H1 (cell line): ENCODE data around the gene PIEZO1. TPM values are rescaled to one million over a fixed set of nuclear protein-coding genes. Genes with fewer than 3 reads are reported as not detected.
A peak's percentile ranks its signal among the peaks of the same experiment; 100 is the strongest.

ENCODE experiments used
- CTCF ChIA-PET: fragments of 300-600 bp; sonication (Branson Sonifier 250); formaldehyde crosslinking; loops from one replicate; lab custom pipeline; 2021; ENCODE audit not compliant: partially characterized antibody; lab: Charles Lee
- POLR2A ChIA-PET: fragments of 300-600 bp; sonication (Branson Sonifier 250); formaldehyde crosslinking; loops from one replicate; lab custom pipeline; 2021; ENCODE audit warnings: inconsistent platforms; ENCODE audit not compliant: partially characterized antibody; lab: Charles Lee
- DNase-seq, 2 experiments: peaks; one replicate each; pipeline versions ENCODE4 v3.0.0 to v3.0.0-alpha.2; 2010 to 2022; ENCODE audit warnings: low spot score in 2 of 2, low read depth in 1 of 2, mixed read lengths in 1 of 2
- FAIRE-seq: peaks from 2 replicates; lab custom pipeline; 2011; peaks lifted over from hg19 to GRCh38; lab: Jason Lieb, UNC
- H2AFZ ChIP-seq: 2 replicates; pipeline ENCODE4 v1.8.1; 2012; ENCODE audit warnings: low read length, inconsistent platforms
- H2AK5ac ChIP-seq: 2 replicates; pipeline ENCODE4 v1.6.1; 2013; ENCODE audit warnings: low read depth, low read length
- H2BK120ac ChIP-seq: replicated peaks from 2 replicates; pipeline ENCODE3; 2013; ENCODE audit warnings: low read depth, low read length, inconsistent platforms
- H2BK12ac ChIP-seq: 2 replicates; pipeline ENCODE4 v1.6.1; 2013; ENCODE audit warnings: low read depth, low read length
- H2BK15ac ChIP-seq: 2 replicates; pipeline ENCODE4 v1.6.1; 2013; ENCODE audit warnings: low read length
- H2BK20ac ChIP-seq: 2 replicates; pipeline ENCODE4 v1.6.1; 2013; ENCODE audit warnings: low read length
- H2BK5ac ChIP-seq: 2 replicates; pipeline ENCODE4 v1.6.1; 2013; ENCODE audit warnings: low read depth, low read length
- H3K14ac ChIP-seq: 2 replicates; pipeline ENCODE4 v1.6.1; 2013; ENCODE audit warnings: inconsistent platforms; ENCODE audit not compliant: insufficient read length
- H3K18ac ChIP-seq: 2 replicates; pipeline ENCODE4 v1.6.1; 2013; ENCODE audit warnings: low read length; ENCODE audit errors: extremely low read depth
- H3K23ac ChIP-seq: 2 replicates; pipeline ENCODE4 v1.6.1; 2013; ENCODE audit warnings: inconsistent platforms; ENCODE audit not compliant: insufficient read length
- H3K23me2 ChIP-seq: 2 replicates; pipeline ENCODE4 v1.6.1; 2013; ENCODE audit warnings: low read depth, low read length
- H3K27ac ChIP-seq: 2 replicates; pipeline ENCODE4 v1.6.1; 2011; ENCODE audit warnings: low read depth, low read length, inconsistent platforms
- H3K27me3 ChIP-seq, 4 experiments: replicated peaks in 1 of 4; 1 replicate in 1 of 4; 2 replicates in 3 of 4; pipeline versions ENCODE4 v1.6.1 to v1.8.1; 2011 to 2013; ENCODE audit warnings: low read length in 3 of 4, mild to moderate bottlenecking in 3 of 4, inconsistent platforms in 2 of 4, mixed read lengths in 2 of 4, moderate library complexity in 1 of 4; ENCODE audit not compliant: control insufficient read depth in 3 of 4, insufficient read depth in 3 of 4; ENCODE audit errors: extremely low read depth in 1 of 4
- H3K36me3 ChIP-seq, 4 experiments: 2 replicates each; pipeline versions ENCODE4 v1.6.1 to v1.8.1; 2011 to 2013; ENCODE audit warnings: mild to moderate bottlenecking in 4 of 4, low read length in 3 of 4, moderate library complexity in 2 of 4, control low read depth in 1 of 4, inconsistent platforms in 1 of 4; ENCODE audit not compliant: insufficient read depth in 4 of 4, control insufficient read depth in 2 of 4
- H3K4ac ChIP-seq: replicated peaks from 2 replicates; pipeline ENCODE3; 2013; ENCODE audit warnings: low read length, low read depth, mixed read lengths, inconsistent platforms; ENCODE audit not compliant: insufficient read length
- H3K4me1 ChIP-seq, 4 experiments: replicated peaks in 1 of 4; 1 replicate in 1 of 4; 2 replicates in 3 of 4; pipeline versions ENCODE4 v1.6.1 to v1.8.1; 2011 to 2013; ENCODE audit warnings: low read length in 3 of 4, inconsistent platforms in 2 of 4, mixed read lengths in 1 of 4; ENCODE audit not compliant: insufficient read depth in 4 of 4, control insufficient read depth in 3 of 4
- H3K4me2 ChIP-seq, 2 experiments: 2 replicates each; pipeline versions ENCODE4 v1.6.1 to v1.8.1; 2011 to 2013; ENCODE audit warnings: low read depth in 2 of 2, low read length in 2 of 2, control low read depth in 1 of 2, inconsistent platforms in 1 of 2, mild to moderate bottlenecking in 1 of 2; ENCODE audit not compliant: insufficient read depth in 1 of 2
- H3K4me3 ChIP-seq, 4 experiments: fragments of 200-600, 300-600 bp in 1 of 4; sonication (generic), shearing (Covaris generic), sonication (Bioruptor Twin) in 1 of 4; 2 replicates each; pipeline versions ENCODE4 v1.5.1 to v1.8.1; 2011 to 2016; ENCODE audit warnings: low read length in 4 of 4, low read depth in 3 of 4, control low read depth in 2 of 4, inconsistent platforms in 2 of 4, mild to moderate bottlenecking in 2 of 4, mixed read lengths in 1 of 4, moderate library complexity in 1 of 4; ENCODE audit not compliant: insufficient read depth in 2 of 4; ENCODE audit errors: extremely low read depth in 1 of 4
- H3K56ac ChIP-seq: replicated peaks from 2 replicates; pipeline ENCODE3; 2013; ENCODE audit warnings: low read depth, mild to moderate bottlenecking, mixed read lengths, low read length, inconsistent platforms; ENCODE audit not compliant: insufficient read length
- H3K79me1 ChIP-seq: 2 replicates; pipeline ENCODE4 v1.6.1; 2013; ENCODE audit warnings: low read depth, low read length, control low read depth
- H3K79me2 ChIP-seq, 2 experiments: 2 replicates each; pipeline versions ENCODE4 v1.6.1 to v1.8.1; 2012 to 2013; ENCODE audit warnings: low read length in 2 of 2, mild to moderate bottlenecking in 2 of 2, inconsistent platforms in 1 of 2; ENCODE audit not compliant: insufficient read depth in 2 of 2, control insufficient read depth in 1 of 2
- H3K9ac ChIP-seq, 4 experiments: replicated peaks in 1 of 4; 1 replicate in 1 of 4; 2 replicates in 3 of 4; pipeline versions ENCODE4 v1.6.1 to v1.8.1; 2011 to 2013; ENCODE audit warnings: low read depth in 3 of 4, low read length in 3 of 4, control low read depth in 2 of 4, mild to moderate bottlenecking in 2 of 4, moderate library complexity in 2 of 4, inconsistent platforms in 1 of 4; ENCODE audit errors: extremely low read depth in 1 of 4
- H3K9me3 ChIP-seq, 2 experiments: 2 replicates each; pipeline versions ENCODE4 v1.6.1 to v1.8.1; 2012 to 2013; ENCODE audit warnings: mild to moderate bottlenecking in 2 of 2, moderate library complexity in 2 of 2, control low read depth in 1 of 2, inconsistent platforms in 1 of 2, low read depth in 1 of 2, low read length in 1 of 2, mixed read lengths in 1 of 2; ENCODE audit not compliant: insufficient read depth in 2 of 2
- H4K20me1 ChIP-seq, 2 experiments: replicated peaks in 1 of 2; 2 replicates each; pipeline versions ENCODE3 to v1.8.1; 2011 to 2013; ENCODE audit warnings: inconsistent platforms in 2 of 2, low read length in 2 of 2, mild to moderate bottlenecking in 1 of 2; ENCODE audit not compliant: insufficient read depth in 2 of 2, control insufficient read depth in 1 of 2
- H4K5ac ChIP-seq: 2 replicates; pipeline ENCODE4 v1.6.1; 2013; ENCODE audit warnings: low read length, low read depth, mixed read lengths, inconsistent platforms; ENCODE audit not compliant: insufficient read length
- H4K8ac ChIP-seq: 2 replicates; pipeline ENCODE4 v1.8.0; 2013; ENCODE audit warnings: mild to moderate bottlenecking, moderate library complexity, low read length, inconsistent platforms; ENCODE audit not compliant: insufficient read depth; ENCODE audit errors: extremely low read depth
- H4K91ac ChIP-seq: replicated peaks from 2 replicates; pipeline ENCODE3; 2013; ENCODE audit warnings: low read length, mixed read lengths, inconsistent platforms; ENCODE audit not compliant: insufficient read length
- CREB1 ChIP-seq: IDR thresholded peaks from 2 replicates; pipeline ENCODE4 v1.6.1; 2012; ENCODE audit warnings: inconsistent platforms
- EZH2 ChIP-seq: fragments of 200-600 bp; sonication (generic); IDR thresholded peaks from 2 replicates; pipeline ENCODE4 v1.7.1; 2012; ENCODE audit warnings: low read depth, mild to moderate bottlenecking, moderate library complexity, low read length, inconsistent platforms; ENCODE audit not compliant: severe bottlenecking
- JUND ChIP-seq: IDR thresholded peaks from 2 replicates; pipeline ENCODE4 v1.6.1; 2011; ENCODE audit warnings: mild to moderate bottlenecking, improper control_type of control experiment, low read length
- MAX ChIP-seq: IDR thresholded peaks from 2 replicates; pipeline ENCODE4 v1.6.1; 2012; ENCODE audit warnings: inconsistent platforms
- NANOG ChIP-seq: IDR thresholded peaks from 2 replicates; pipeline ENCODE4 v1.6.1; 2011; ENCODE audit warnings: low read length, low read depth, mild to moderate bottlenecking, inconsistent platforms; ENCODE audit not compliant: insufficient read depth, poor library complexity, severe bottlenecking
- POLR2AphosphoS5 ChIP-seq: IDR thresholded peaks from 2 replicates; pipeline ENCODE4 v1.6.1; 2011; ENCODE audit warnings: low read depth, low read length
- RBBP5 ChIP-seq: IDR thresholded peaks from 2 replicates; pipeline ENCODE4 v1.7.1; 2012; ENCODE audit warnings: low read depth, mild to moderate bottlenecking, inconsistent platforms, low read length, moderate library complexity, borderline replicate concordance
- RXRA ChIP-seq: IDR thresholded peaks from 2 replicates; pipeline ENCODE4 v1.6.1; 2011; ENCODE audit warnings: low read depth, mild to moderate bottlenecking, low read length, moderate library complexity; ENCODE audit not compliant: insufficient read depth
- SIRT6 ChIP-seq: IDR thresholded peaks from one replicate; pipeline ENCODE4 v1.7.1; 2012; ENCODE audit warnings: low read length, inconsistent platforms
- SIX5 ChIP-seq: IDR thresholded peaks from 2 replicates; pipeline ENCODE4 v1.6.1; 2011; ENCODE audit warnings: mild to moderate bottlenecking, low read depth, low read length
- SP4 ChIP-seq: IDR thresholded peaks from 2 replicates; pipeline ENCODE4 v1.6.1; 2012; ENCODE audit warnings: low read length, inconsistent platforms
- TAF7 ChIP-seq: optimal IDR thresholded peaks from 2 replicates; pipeline ENCODE3; 2011; ENCODE audit warnings: low read depth, mild to moderate bottlenecking, inconsistent platforms, low read length, moderate library complexity, borderline replicate concordance
- WGBS, 2 experiments: shearing (Covaris generic) in 1 of 2; methylation state at CpG; one replicate each; pipeline versions ENCODE4 v1.1.6 to v1.1.7; 2013 to 2015; ENCODE audit warnings: low lambda C conversion rate in 2 of 2, mixed read lengths in 2 of 2, inconsistent platforms in 1 of 2, low coverage in 1 of 2, missing lambda C conversion rate in 1 of 2; ENCODE audit not compliant: insufficient replicate concordance in 2 of 2, insufficient coverage in 1 of 2, insufficient read length in 1 of 2; ENCODE audit errors: extremely low coverage in 1 of 2, missing lambda C conversion rate in 1 of 2; 5-methylcytosine and 5-hydroxymethylcytosine counted together
- polyA plus RNA-seq, 7 experiments: library from polyadenylated mRNA; depleted of rRNA in 3 of 7; stranded (reverse) in 5 of 7; unstranded in 2 of 7; fragments of >200 nt in 5 of 7; fragments of 200-250 nt in 2 of 7; gene quantifications; 1 replicate in 5 of 7; 2 replicates in 1 of 7; 4 replicates in 1 of 7; pipeline versions ENCODE4 v1.2.1 to v1.2.3, GENCODE V29; 2011 to 2013; ENCODE audit warnings: missing spikeins in 2 of 7, mixed read lengths in 2 of 7
- total RNA-seq: library from RNA; stranded (reverse); fragmentation: NEBNext Ultra II Directional; extraction: Animal tissue kit (Norgen Biotek cat#: 25700); gene quantifications from 2 replicates; pipeline ENCODE4 v1.2.1, GENCODE V29; 2021

PIEZO1 gene
- total and polyA plus RNA-seq, 2 of the 8 experiments (the other 6 are each of a cell fraction or from before 2014, with no cell fraction given) = 42.3 to 67.5 TPM

GRCh38 chr16:88793251-88793954, 8.4 kb upstream of the PIEZO1 start:
- Histone ChIP-seq H3K4me1 (peaks cover 0 to 26% (median 18%) of the 10 kb centered on the region in 4 experiments; a peak in 6 of 7 replicates), H2BK12ac (peak overlapping the region; percentile 97; the same call in 1 of the 2 replicates), H3K4me3 (no peak overlapping the region), H3K4ac (no peak overlapping the region), H3K27ac (no peak overlapping the region), H4K20me1 (peaks cover 0 to 4% of the 10 kb centered on the region in 2 experiments), H4K5ac (no peak overlapping the region), H3K9ac (no peak overlapping the region; a peak in 1 of 7 replicates), H4K91ac (peak overlapping the region; percentile 98), H2AFZ (no peak overlapping the region), H4K8ac (no peak overlapping the region; the same call in 1 of the 2 replicates), H3K79me1 (no peaks in the 10 kb centered on the region), H3K56ac (no peak overlapping the region), H3K27me3 (no peaks in the 10 kb centered on the region; a peak in 1 of 7 replicates), H2BK15ac (peak overlapping the region; percentile 92; the same call in 1 of the 2 replicates), H3K79me2 (no peaks in the 10 kb centered on the region), H3K14ac (no peak overlapping the region), H3K36me3 (no peaks in the 10 kb centered on the region), H2BK120ac (peak overlapping the region; percentile 79), H3K4me2 (peak overlapping the region in 1 of 2 experiments; percentile 36; a peak in 1 of 4 replicates), H2BK20ac (0 out of 2 replicates have a peak overlapping the region, but pooled peaks have one; percentile 72), H2BK5ac (peak overlapping the region; percentile 78; the same call in 1 of the 2 replicates), H3K9me3 (no peaks in the 10 kb centered on the region), H3K18ac (peak overlapping the region; percentile 62), H2AK5ac (no peak overlapping the region), H3K23me2 (peaks cover 4% of the 10 kb centered on the region; the same call in 1 of the 2 replicates), H3K23ac (no peak overlapping the region)
- DNase-seq (peak in 1 of 2 experiments; percentile 51), FAIRE-seq (no peak)
- ChIA-PET CTCF (interaction anchor here (0.5 to 3.4 kb wide), 19 partner anchors 8 to 495 kb away, joined by 3 to 21 read pairs (median 3); no protein-coding TSS in a partner anchor), POLR2A (interaction anchor here (0.7 to 2.5 kb wide), 6 partner anchors 8 to 19 kb away, joined by 3 to 6 read pairs (median 3); no protein-coding TSS in a partner anchor)
- 74% methylated on average over 24 of the region's 35 CpGs; no CpG with 5 or more reads in 1 of the 2 experiments for WGBS, 2 experiments
- TF ChIP-seq RXRA (no peak), JUND (no peak), MAX (no peak), TAF7 (no peak), CREB1 (no peak), EZH2 (no peak), POLR2AphosphoS5 (no peak), SP4 (no peak), RBBP5 (no peak), SIX5 (no peak), SIRT6 (no peak), NANOG (no peak)
